Measurements from ENCODE around the gene LDB3. TPM values are rescaled to one million over a fixed set of nuclear protein-coding genes. Genes with fewer than 3 reads are reported as not detected.

The LDB3 gene
- total and polyA plus RNA-seq, 9 of the 15 experiments (the other 6 are each of a cell fraction or from before 2014, with no cell fraction given) = 0.03 TPM; not detected in 8

DNA sequence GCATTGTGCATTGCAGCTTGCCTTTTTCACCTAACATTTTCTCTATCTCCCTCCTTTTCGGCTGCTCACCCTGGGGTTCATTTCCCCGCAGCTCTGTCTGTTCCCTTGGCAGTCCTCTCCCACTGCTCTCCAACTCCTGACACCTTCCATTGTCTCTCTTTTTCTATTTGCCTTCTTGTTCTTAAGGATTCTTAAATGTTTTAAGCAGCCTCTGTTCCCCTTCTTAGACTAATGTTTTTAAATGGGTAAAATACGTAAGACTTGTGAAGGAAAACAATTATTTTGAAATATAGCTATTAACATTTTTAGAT, 107.5 kb downstream of the LDB3 start:
- Histone ChIP-seq H4K20me1 (replicated peaks; ENCODE audit: control insufficient read depth, insufficient read depth, low read length) (no peaks in the 10 kb centered on the region), H3K27me3 (ENCODE audit: control insufficient read depth in 2 of 2, insufficient read depth in 2 of 2, low read length in 2 of 2) (no peaks in the 10 kb centered on the region), H3K79me2 (ENCODE audit: control insufficient read depth, insufficient read depth, low read length) (peaks cover 64% of the 10 kb centered on the region), H3K9ac (ENCODE audit: insufficient read depth in 1 of 2, low read depth in 2 of 2, low read length in 2 of 2) (peak overlapping the region; percentile 19 to 26; a peak in 2 of 4 replicates), H3K27ac (ENCODE audit: extremely low read depth, low read depth, low read length) (peak overlapping the region; percentile 90; the same call in 1 of the 3 replicates), H3K36me3 (ENCODE audit: control insufficient read depth, insufficient read depth, low read length) (no peaks in the 10 kb centered on the region), H3K4me2 (ENCODE audit: insufficient read depth, low read length) (peak overlapping the region; percentile 61), H3K9me3 (replicated peaks; ENCODE audit: control insufficient read depth, insufficient read depth, low read depth, low read length) (no peaks in the 10 kb centered on the region), H3K4me3 (no peak overlapping the region), H3K4me1 (replicated peaks in 1 of 2; ENCODE audit: control insufficient read depth in 2 of 2, insufficient read depth in 2 of 2, low read length in 2 of 2) (peaks cover 5 to 21% of the 10 kb centered on the region in 2 experiments; a peak in 4 of 5 replicates), H3K9me1 (ENCODE audit: control insufficient read depth, insufficient read depth, low read length) (no peaks in the 10 kb centered on the region), H2AFZ (ENCODE audit: low read depth, low read length) (no peak overlapping the region)
- ATAC-seq = peak; percentile 6; the same call in 1 of the 3 replicates
- DNase-seq (ENCODE audit: extremely low read depth in 1 of 4, low spot score in 3 of 4) = no peak
- intact Hi-C loops (cut with micrococcal nuclease) = no loop called here
- TF ChIP-seq CBX8 (IDR thresholded peaks at IDR 0.05; ENCODE audit: borderline replicate concordance, extremely low read depth, low read depth, low read length, poor library complexity, severe bottlenecking) (no peak), ZNF143 (CRISPR knock-in tag; IDR thresholded peaks at IDR 0.05) (no peak), TAF7 (tag; IDR thresholded peaks at IDR 0.05) (no peak), CBFA2T2 (conservative IDR thresholded peaks at IDR 0.05) (no peak), CCNT2 (IDR thresholded peaks at IDR 0.05; ENCODE audit: borderline replicate concordance, extremely low read depth, insufficient read length, low read depth, low read length) (no peak), ZBTB7A (IDR thresholded peaks at IDR 0.05; ENCODE audit: borderline replicate concordance, control insufficient read depth, low read depth, low read length) (no peak), ZNF583 (CRISPR knock-in tag; IDR thresholded peaks at IDR 0.05) (no peak), HNRNPH1 (optimal IDR thresholded peaks at IDR 0.05; ENCODE audit: low read depth, low read length) (no peak), ZNF140 (CRISPR knock-in tag; IDR thresholded peaks at IDR 0.05) (no peak), ZNF165 (CRISPR knock-in tag; IDR thresholded peaks at IDR 0.05; ENCODE audit: borderline replicate concordance) (no peak)
- TF ChIP-seq, protein P1, sequence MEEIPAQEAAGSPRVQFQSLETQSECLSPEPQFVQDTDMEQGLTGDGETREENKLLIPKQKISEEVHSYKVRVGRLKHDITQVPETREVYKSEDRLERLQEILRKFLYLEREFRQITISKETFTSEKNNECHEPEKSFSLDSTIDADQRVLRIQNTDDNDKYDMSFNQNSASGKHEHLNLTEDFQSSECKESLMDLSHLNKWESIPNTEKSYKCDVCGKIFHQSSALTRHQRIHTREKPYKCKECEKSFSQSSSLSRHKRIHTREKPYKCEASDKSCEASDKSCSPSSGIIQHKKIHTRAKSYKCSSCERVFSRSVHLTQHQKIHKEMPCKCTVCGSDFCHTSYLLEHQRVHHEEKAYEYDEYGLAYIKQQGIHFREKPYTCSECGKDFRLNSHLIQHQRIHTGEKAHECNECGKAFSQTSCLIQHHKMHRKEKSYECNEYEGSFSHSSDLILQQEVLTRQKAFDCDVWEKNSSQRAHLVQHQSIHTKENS (CRISPR knock-in tag; IDR thresholded peaks at IDR 0.05) = no peak
- ChIA-PET CTCF (ENCODE audit: low intra/inter-chr PET ratio) (no interaction called here), POLR2A (no interaction called here)
- peak; percentile 6 for FAIRE-seq
- WGBS (ENCODE audit: insufficient coverage, low coverage, missing lambda C conversion rate) = 53% methylated on average over 3 of the region's 3 CpGs
- in situ Hi-C loops (cut with MboI) = no loop called here
- BruUV-seq (replicated peaks) = no TSS peak
